ENCODE results near the gene C1orf53. TPM values are rescaled to one million over a fixed set of nuclear protein-coding genes. Genes with fewer than 3 reads are reported as not detected.
A peak's percentile ranks its signal among the peaks of the same experiment; 100 is the strongest.

Gene C1orf53
- total RNA-seq, 2 experiments from 2014 or later: 0.75 TPM; not detected in 1

- Mint-ChIP-seq H3K9me3 (peaks cover 2% of the 10 kb centered on the region), H3K27me3 (peaks cover 36% of the 10 kb centered on the region), H3K4me3 (no peak overlapping the region), H3K4me1 (no peaks in the 10 kb centered on the region), H3K27ac (no peak overlapping the region), H3K36me3 (peaks cover 2% of the 10 kb centered on the region)
- POLR2A ChIA-PET: no interaction called here
- DNase-seq (no peak), ATAC-seq (ENCODE audit: low read depth) (no peak)
These were observed 11.5 kb upstream of the C1orf53 start for GRCh38 chr1:197890936-197891335.

GRCh38 chr1:197892684-197893083, 9.7 kb upstream of the C1orf53 start:
- H3K27ac Mint-ChIP-seq: no peak overlapping the region
- no peaks in the 10 kb centered on the region for H3K4me1 Mint-ChIP-seq
- ATAC-seq (ENCODE audit: low read depth) (no peak), DNase-seq (no peak)
- H3K36me3 Mint-ChIP-seq: peaks cover 2% of the 10 kb centered on the region
- POLR2A ChIA-PET: no interaction called here
- peaks cover 2% of the 10 kb centered on the region for H3K9me3 Mint-ChIP-seq
- H3K27me3 Mint-ChIP-seq: peaks cover 41% of the 10 kb centered on the region
- no peak overlapping the region for H3K4me3 Mint-ChIP-seq

GRCh38 chr1:197896301-197896700, 6.1 kb upstream of the C1orf53 start:
- no peaks in the 10 kb centered on the region for H3K4me1 Mint-ChIP-seq
- H3K27ac Mint-ChIP-seq: no peak overlapping the region
- H3K9me3 Mint-ChIP-seq: peaks cover 2% of the 10 kb centered on the region
- peaks cover 2% of the 10 kb centered on the region for H3K36me3 Mint-ChIP-seq
- DNase-seq (no peak), ATAC-seq (ENCODE audit: low read depth) (no peak)
- H3K27me3 Mint-ChIP-seq: peaks cover 39% of the 10 kb centered on the region
- POLR2A ChIA-PET: no interaction called here
- H3K4me3 Mint-ChIP-seq: no peak overlapping the region

- ATAC-seq (ENCODE audit: low read depth) (no peak), DNase-seq (no peak)
- no peak overlapping the region for H3K27ac Mint-ChIP-seq
- POLR2A ChIA-PET: no interaction called here
- H3K27me3 Mint-ChIP-seq: peaks cover 37% of the 10 kb centered on the region
- no peak overlapping the region for H3K4me3 Mint-ChIP-seq
- H3K4me1 Mint-ChIP-seq: peaks cover 13% of the 10 kb centered on the region
- peaks cover 2% of the 10 kb centered on the region for H3K9me3 Mint-ChIP-seq
- peaks cover 2% of the 10 kb centered on the region for H3K36me3 Mint-ChIP-seq
These were observed 3.4 kb upstream of the C1orf53 start for GRCh38 chr1:197899037-197899436.

GRCh38 chr1:197902131-197902453, 338 bp upstream of the C1orf53 start:
- POLR2A ChIA-PET: interaction anchor here (1.0 to 1.6 kb wide), 4 partner anchors 9 to 122 kb away, joined by 3 to 6 read pairs (median 4); partner anchors contain the start of gene LHX9
- peak overlapping the region; percentile 79 for H3K27ac Mint-ChIP-seq
- peaks cover 51% of the 10 kb centered on the region for H3K27me3 Mint-ChIP-seq

GRCh38 chr1:197903196-197903514, 725 bp downstream of the C1orf53 start:
- no peaks in the 10 kb centered on the region for H3K36me3 Mint-ChIP-seq
- peaks cover 59% of the 10 kb centered on the region for H3K27me3 Mint-ChIP-seq
- H3K4me3 Mint-ChIP-seq: peak overlapping the region; percentile 81
- DNase-seq (no peak), ATAC-seq (ENCODE audit: low read depth) (no peak)
- H3K4me1 Mint-ChIP-seq: peaks cover 17% of the 10 kb centered on the region
- H3K9me3 Mint-ChIP-seq: no peaks in the 10 kb centered on the region
- peak overlapping the region; percentile 74 for H3K27ac Mint-ChIP-seq
- POLR2A ChIA-PET: interaction anchor here (1.0 to 1.6 kb wide), 4 partner anchors 8 to 123 kb away, joined by 3 to 6 read pairs (median 4); partner anchors contain the start of gene LHX9

More at GRCh38 chr1:197902131-197902453, 338 bp upstream of the C1orf53 start:
- H3K4me1 Mint-ChIP-seq: peaks cover 17% of the 10 kb centered on the region
- peak overlapping the region; percentile 84 for H3K4me3 Mint-ChIP-seq
- no peak for ATAC-seq (ENCODE audit: low read depth)
- no peaks in the 10 kb centered on the region for H3K9me3 Mint-ChIP-seq
- DNase-seq: no peak
- H3K36me3 Mint-ChIP-seq: no peaks in the 10 kb centered on the region

GRCh38 chr1:197904126-197904787, 1.8 kb downstream of the C1orf53 start:
- no peak overlapping the region for H3K4me3 Mint-ChIP-seq
- POLR2A ChIA-PET: no interaction called here

GRCh38 chr1:197905699-197906351, 3.4 kb downstream of the C1orf53 start:
- DNase-seq (no peak), ATAC-seq (ENCODE audit: low read depth) (no peak)
- H3K36me3 Mint-ChIP-seq: no peaks in the 10 kb centered on the region
- no peak overlapping the region for H3K4me3 Mint-ChIP-seq
- H3K27ac Mint-ChIP-seq: no peak overlapping the region
- peaks cover 77% of the 10 kb centered on the region for H3K27me3 Mint-ChIP-seq
- peaks cover 38% of the 10 kb centered on the region for H3K4me1 Mint-ChIP-seq
- no peaks in the 10 kb centered on the region for H3K9me3 Mint-ChIP-seq
- POLR2A ChIA-PET: no interaction called here

More at GRCh38 chr1:197904126-197904787, 1.8 kb downstream of the C1orf53 start:
- ATAC-seq (ENCODE audit: low read depth) (no peak), DNase-seq (no peak)
- Mint-ChIP-seq H3K9me3 (no peaks in the 10 kb centered on the region), H3K27ac (no peak overlapping the region), H3K4me1 (peaks cover 28% of the 10 kb centered on the region), H3K27me3 (peaks cover 68% of the 10 kb centered on the region), H3K36me3 (no peaks in the 10 kb centered on the region)

- POLR2A ChIA-PET: no interaction called here
- H3K27ac Mint-ChIP-seq: no peak overlapping the region
- peaks cover 50% of the 10 kb centered on the region for H3K4me1 Mint-ChIP-seq
- H3K9me3 Mint-ChIP-seq: no peaks in the 10 kb centered on the region
- H3K4me3 Mint-ChIP-seq: peak overlapping the region; percentile 57
- peaks cover 1% of the 10 kb centered on the region for H3K36me3 Mint-ChIP-seq
- DNase-seq: no peak
- H3K27me3 Mint-ChIP-seq: peaks cover 97% of the 10 kb centered on the region
- ATAC-seq (ENCODE audit: low read depth): no peak
These were observed 5.6 kb downstream of the C1orf53 start for GRCh38 chr1:197907846-197908616.

GRCh38 chr1:197908716-197909220, 6.3 kb downstream of the C1orf53 start:
- Mint-ChIP-seq H3K9me3 (no peaks in the 10 kb centered on the region), H3K36me3 (peaks cover 1% of the 10 kb centered on the region), H3K4me1 (peaks cover 51% of the 10 kb centered on the region), H3K4me3 (peak overlapping the region; percentile 57), H3K27ac (no peak overlapping the region), H3K27me3 (peaks cover 97% of the 10 kb centered on the region)
- POLR2A ChIA-PET: no interaction called here
- no peak for ATAC-seq (ENCODE audit: low read depth)
- no peak for DNase-seq

GRCh38 chr1:197909384-197909783, 7.0 kb downstream of the C1orf53 start:
- Mint-ChIP-seq H3K36me3 (peaks cover 1% of the 10 kb centered on the region), H3K27me3 (peaks cover 97% of the 10 kb centered on the region), H3K4me1 (peaks cover 53% of the 10 kb centered on the region), H3K4me3 (peak overlapping the region; percentile 57), H3K27ac (no peak overlapping the region), H3K9me3 (no peaks in the 10 kb centered on the region)
- POLR2A ChIA-PET: no interaction called here
- no peak for DNase-seq
- ATAC-seq (ENCODE audit: low read depth): peak; percentile 15

GRCh38 chr1:197910120-197910991, 7.9 kb downstream of the C1orf53 start:
- H3K27me3 Mint-ChIP-seq: peaks cover 97% of the 10 kb centered on the region
- H3K27ac Mint-ChIP-seq: peak overlapping the region; percentile 25
- no peak for ATAC-seq (ENCODE audit: low read depth)
- H3K4me1 Mint-ChIP-seq: peaks cover 56% of the 10 kb centered on the region
- H3K9me3 Mint-ChIP-seq: no peaks in the 10 kb centered on the region
- POLR2A ChIA-PET: interaction anchor here (0.8 kb wide), 1 partner anchor 8 kb away, joined by 4 read pairs; the partner anchor contains the start of gene C1orf53
- H3K4me3 Mint-ChIP-seq: peak overlapping the region; percentile 63
- H3K36me3 Mint-ChIP-seq: peaks cover 1% of the 10 kb centered on the region
- DNase-seq: no peak

Measured in activated naive CD8-positive, alpha-beta T cell treated with anti-CD3 and anti-CD28 coated beads, Interleukin-2, amount 10 ng/mL, durations not matched to agents 7 days and 5 days (primary cell).